ENCODE data around the gene XRCC5. TPM values are rescaled to one million over a fixed set of nuclear protein-coding genes. Genes with fewer than 3 reads are reported as not detected.

The XRCC5 gene
- total RNA-seq, 1 donor from 2014 or later = 807 TPM

- no peak overlapping the region for H3K4me3 Mint-ChIP-seq
- Histone ChIP-seq H3K27me3 (no peaks in the 10 kb centered on the region), H3K4me2 (peak overlapping the region; percentile 49), H3K9me3 (ENCODE audit: low read depth) (no peaks in the 10 kb centered on the region), H3K79me2 (ENCODE audit: low read depth) (peaks cover 77% of the 10 kb centered on the region), H3K4me3 (no peak overlapping the region), H4K20me1 (ENCODE audit: low read depth) (peaks cover 76% of the 10 kb centered on the region), H3K4me1 (peaks cover 35% of the 10 kb centered on the region), H2AFZ (replicated peaks) (no peak overlapping the region), H3K36me3 (peaks cover 22% of the 10 kb centered on the region), H3K27ac (peak overlapping the region; percentile 75), H3K9ac (no peak overlapping the region), H3F3A (ENCODE audit: low read depth) (peaks cover 57% of the 10 kb centered on the region)
- no peaks in the 10 kb centered on the region for H3K9me3 Mint-ChIP-seq
- no peak overlapping the region for H3K27ac Mint-ChIP-seq
- H3K4me1 Mint-ChIP-seq = no peaks in the 10 kb centered on the region
- no peak for DNase-seq (ENCODE audit: low spot score)
- peaks cover 2% of the 10 kb centered on the region for H3K27me3 Mint-ChIP-seq (ENCODE audit: insufficient read depth, low read depth)
- no peak for TF ChIP-seq EZH2phosphoT487 (IDR thresholded peaks at IDR 0.05)
- no peak for TF ChIP-seq EZH2 (IDR thresholded peaks at IDR 0.05)
- no peak for TF ChIP-seq CTCF (IDR thresholded peaks at IDR 0.05)
- peaks cover 40% of the 10 kb centered on the region for H3K36me3 Mint-ChIP-seq
These were observed 37.4 kb downstream of the XRCC5 start for GRCh38 chr2:216146573-216146972.

GRCh38 chr2:216147172-216148131 lies 38.3 kb downstream of the XRCC5 start:
- Mint-ChIP-seq H3K9me3 (no peaks in the 10 kb centered on the region), H3K4me1 (no peaks in the 10 kb centered on the region), H3K27me3 (ENCODE audit: insufficient read depth, low read depth) (peaks cover 2% of the 10 kb centered on the region), H3K36me3 (peaks cover 42% of the 10 kb centered on the region), H3K4me3 (no peak overlapping the region), H3K27ac (no peak overlapping the region)
- Histone ChIP-seq H3K36me3 (peaks cover 18% of the 10 kb centered on the region), H4K20me1 (ENCODE audit: low read depth) (peaks cover 82% of the 10 kb centered on the region), H3F3A (ENCODE audit: low read depth) (peaks cover 57% of the 10 kb centered on the region), H3K4me3 (no peak overlapping the region), H3K27me3 (no peaks in the 10 kb centered on the region), H3K4me1 (peaks cover 36% of the 10 kb centered on the region), H3K79me2 (ENCODE audit: low read depth) (peaks cover 77% of the 10 kb centered on the region), H2AFZ (replicated peaks) (no peak overlapping the region), H3K27ac (peak overlapping the region; percentile 75), H3K9me3 (ENCODE audit: low read depth) (no peaks in the 10 kb centered on the region), H3K9ac (no peak overlapping the region), H3K4me2 (no peak overlapping the region)
- TF ChIP-seq EZH2 (IDR thresholded peaks at IDR 0.05) = no peak
- TF ChIP-seq CTCF (IDR thresholded peaks at IDR 0.05) = no peak
- no peak for TF ChIP-seq EZH2phosphoT487 (IDR thresholded peaks at IDR 0.05)
- DNase-seq (ENCODE audit: low spot score) = no peak

GRCh38 chr2:216148983-216149382 lies 39.8 kb downstream of the XRCC5 start:
- Histone ChIP-seq H4K20me1 (ENCODE audit: low read depth) (peaks cover 92% of the 10 kb centered on the region), H3K27ac (peak overlapping the region; percentile 39), H3K9ac (no peak overlapping the region), H2AFZ (replicated peaks) (no peak overlapping the region), H3K4me2 (no peak overlapping the region), H3K4me3 (no peak overlapping the region), H3K36me3 (peaks cover 18% of the 10 kb centered on the region), H3K4me1 (peaks cover 48% of the 10 kb centered on the region), H3K9me3 (ENCODE audit: low read depth) (no peaks in the 10 kb centered on the region), H3F3A (ENCODE audit: low read depth) (peaks cover 59% of the 10 kb centered on the region), H3K79me2 (ENCODE audit: low read depth) (peaks cover 90% of the 10 kb centered on the region), H3K27me3 (no peaks in the 10 kb centered on the region)
- Mint-ChIP-seq H3K27ac (no peak overlapping the region), H3K27me3 (ENCODE audit: insufficient read depth, low read depth) (peaks cover 2% of the 10 kb centered on the region), H3K9me3 (no peaks in the 10 kb centered on the region), H3K36me3 (peaks cover 45% of the 10 kb centered on the region), H3K4me3 (no peak overlapping the region), H3K4me1 (no peaks in the 10 kb centered on the region)
- DNase-seq (ENCODE audit: low spot score) = no peak
- TF ChIP-seq EZH2phosphoT487 (IDR thresholded peaks at IDR 0.05) (no peak), EZH2 (IDR thresholded peaks at IDR 0.05) (no peak), CTCF (IDR thresholded peaks at IDR 0.05) (no peak)

All from neural progenitor cell (in vitro differentiated cells).